Activated naive CD4-positive, alpha-beta T cell treated with anti-CD3 and anti-CD28 coated beads, Interleukin-2, amount 50 U/mL, for 72 hours (primary cell): ENCODE results near the gene FLYWCH1. TPM values are rescaled to one million over a fixed set of nuclear protein-coding genes. Genes with fewer than 3 reads are reported as not detected.
"Not testable (repeated sequence)": the region's sequence is repeated elsewhere in the genome, so short reads cannot be mapped to it uniquely, and the experiment has no call there.

ENCODE experiments used
- ATAC-seq, 2 donors: fragments of 150-1000 bp; cut with Tn5 transposase; 2 replicates each; pipeline ENCODE4 v1.10.0; 2021; ENCODE audit warnings: mild to moderate bottlenecking in 2 of 2, moderate library complexity in 2 of 2
- DNase-seq, 2 donors: peaks; one replicate each; pipeline ENCODE4 v3.0.0; 2021 to 2022; ENCODE audit warnings: low spot score in 2 of 2
- H3K27ac Mint-ChIP-seq, 2 donors: one replicate each; pipeline ENCODE4 v1.8.0; 2022; ENCODE audit warnings: mild to moderate bottlenecking in 2 of 2, mixed read lengths in 2 of 2
- H3K36me3 Mint-ChIP-seq, 2 donors: one replicate each; pipeline ENCODE4 v1.8.0; 2022; ENCODE audit warnings: mixed read lengths in 2 of 2
- H3K9me3 Mint-ChIP-seq, 2 donors: one replicate each; pipeline ENCODE4 v1.8.0; 2022; ENCODE audit warnings: mixed read lengths in 2 of 2
- total RNA-seq, 2 donors: library from RNA; stranded (reverse); gene quantifications; one replicate each; pipeline ENCODE4 v1.2.3, GENCODE V29; 2022

Gene FLYWCH1
- total RNA-seq, 2 donors from 2014 or later: 28.8 to 55.4 TPM

DNA sequence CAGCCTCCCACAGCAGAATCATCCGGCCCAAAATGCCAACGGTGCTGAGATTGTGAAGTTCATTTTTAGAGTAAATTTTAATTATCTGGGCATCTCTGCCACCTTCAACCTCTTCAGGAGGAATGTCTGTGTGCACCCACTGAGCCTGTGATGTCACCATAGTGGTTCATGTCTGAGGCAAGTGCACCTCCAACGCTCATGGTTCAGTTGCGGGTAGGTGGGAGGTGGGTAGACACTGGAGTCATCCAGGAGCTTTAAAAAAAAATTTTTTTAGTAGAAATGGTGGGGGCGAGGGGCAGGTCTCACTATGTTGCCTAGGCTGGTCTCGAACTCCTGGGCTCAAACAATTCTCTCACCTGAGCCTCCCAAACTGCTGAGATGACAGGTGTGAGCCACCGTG, 1.9 kb downstream of the FLYWCH1 start:
- ATAC-seq (no peak), DNase-seq (no peak)
- Mint-ChIP-seq H3K9me3 (no peaks in the 10 kb centered on the region), H3K27ac (no peak overlapping the region), H3K36me3 (peaks cover 9 to 13% of the 10 kb centered on the region in 2 donors)

- no peak for DNase-seq
- no peak for ATAC-seq
- Mint-ChIP-seq H3K9me3 (no peaks in the 10 kb centered on the region), H3K27ac (peak overlapping the region in 1 of 2 donors; percentile 78), H3K36me3 (peaks cover 9 to 13% of the 10 kb centered on the region in 2 donors)
These were observed 2.5 kb downstream of the FLYWCH1 start for GRCh38 chr16:2914233-2914632.

DNA sequence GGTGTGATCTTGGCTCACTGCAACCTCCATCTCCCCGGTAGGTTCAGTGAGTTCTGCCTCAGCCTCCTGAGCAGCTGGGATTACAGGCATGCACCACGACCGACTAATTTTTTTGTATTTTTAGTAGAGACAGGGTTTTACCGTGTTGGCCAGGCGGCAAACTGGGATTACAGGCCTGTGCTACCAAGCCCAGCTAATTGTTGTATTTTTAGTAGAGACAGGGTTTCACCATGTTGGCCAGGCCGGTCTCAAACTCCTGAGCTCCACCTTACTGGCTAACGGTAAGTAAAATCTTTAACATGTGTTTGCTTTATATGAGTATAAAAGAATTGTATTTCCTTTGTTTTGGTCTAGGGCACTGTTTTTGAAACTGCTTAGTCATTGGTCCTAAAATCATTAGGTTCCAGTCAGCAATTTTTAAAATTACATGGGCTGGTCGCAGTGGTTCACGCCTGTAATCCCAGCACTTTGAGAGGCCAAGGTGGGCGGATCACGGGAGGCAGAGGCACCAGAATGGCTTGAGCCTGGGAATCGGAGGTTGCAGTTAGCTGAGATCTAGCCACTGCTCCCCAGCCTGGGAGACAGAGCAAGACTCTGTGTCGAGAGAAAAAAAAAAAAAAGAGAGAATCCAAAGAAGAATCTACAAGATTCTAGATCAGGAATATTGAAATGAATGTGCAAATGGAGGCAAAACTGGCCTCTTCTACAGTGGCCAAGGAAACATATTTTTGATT, 3.6 kb downstream of the FLYWCH1 start:
- DNase-seq (no peak), ATAC-seq (no peak)
- no peaks in the 10 kb centered on the region for H3K9me3 Mint-ChIP-seq
- H3K36me3 Mint-ChIP-seq: peaks cover 13 to 15% of the 10 kb centered on the region in 2 donors
- H3K27ac Mint-ChIP-seq: peak overlapping the region; percentile 57 to 62

DNA sequence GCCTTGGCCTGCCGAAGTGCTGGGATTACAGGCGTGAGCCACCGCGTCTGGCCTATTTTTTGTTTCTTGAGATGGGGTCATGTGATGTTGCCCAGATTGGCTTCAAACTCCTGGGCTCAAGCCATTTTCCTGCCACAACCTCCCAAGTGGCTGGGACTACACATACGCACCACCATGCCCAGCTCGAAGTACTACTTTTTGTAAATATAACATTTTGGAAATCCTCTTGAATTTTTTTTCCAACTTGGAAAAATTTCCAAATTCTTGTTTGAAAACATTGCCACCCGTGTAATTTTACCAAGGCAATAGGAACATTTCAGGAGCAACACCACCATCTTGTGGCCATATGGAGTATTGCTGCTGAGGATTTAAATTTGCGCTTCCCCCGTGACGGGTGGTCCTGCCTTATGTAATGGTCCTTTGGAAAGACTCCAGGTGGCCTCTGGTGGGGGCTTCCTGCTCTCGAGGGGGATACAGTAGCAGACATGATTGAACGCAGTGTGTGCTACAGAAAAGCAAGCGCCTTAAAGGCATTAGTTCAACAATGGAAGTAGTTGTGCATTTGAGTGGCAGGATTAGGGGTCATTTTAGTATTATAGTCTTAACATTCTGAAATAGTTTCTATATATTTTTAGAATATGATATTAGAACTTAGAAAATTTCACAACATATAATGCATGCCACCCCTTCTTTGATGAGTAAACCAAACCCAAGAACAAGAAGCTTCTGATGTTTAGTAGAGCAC, 8.0 kb downstream of the FLYWCH1 start:
- H3K36me3 Mint-ChIP-seq: peaks cover 0 to 6% of the 10 kb centered on the region in 2 donors
- ATAC-seq: peak; percentile 51 to 53
- H3K9me3 Mint-ChIP-seq: no peaks in the 10 kb centered on the region
- DNase-seq: peak in 1 of 2 donors; percentile 70
- H3K27ac Mint-ChIP-seq: peak overlapping the region in 1 of 2 donors; percentile 60

DNA sequence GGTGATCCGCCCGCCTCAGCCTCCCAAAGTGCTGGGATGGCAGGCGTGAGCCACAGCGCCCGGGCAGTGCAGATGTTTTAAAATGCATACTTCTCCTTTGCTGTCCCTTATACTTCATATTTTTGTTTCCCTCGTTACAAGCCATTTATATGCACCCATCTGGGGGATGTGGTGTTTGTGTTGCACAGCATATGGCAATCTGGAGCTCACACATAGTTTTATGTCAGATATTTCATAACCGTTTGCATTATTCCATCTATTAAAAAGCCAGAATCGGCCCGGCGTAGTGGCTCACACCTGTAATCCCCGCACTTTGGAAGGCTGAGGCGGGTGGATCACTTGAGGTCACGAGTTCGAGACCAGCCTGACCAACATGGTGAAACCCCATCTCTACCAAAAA, 11.8 kb downstream of the FLYWCH1 start:
- Mint-ChIP-seq H3K36me3 (peaks cover 0 to 6% of the 10 kb centered on the region in 2 donors), H3K9me3 (no peaks in the 10 kb centered on the region), H3K27ac (no peak overlapping the region)
- ATAC-seq: no peak
- DNase-seq: no peak

DNA sequence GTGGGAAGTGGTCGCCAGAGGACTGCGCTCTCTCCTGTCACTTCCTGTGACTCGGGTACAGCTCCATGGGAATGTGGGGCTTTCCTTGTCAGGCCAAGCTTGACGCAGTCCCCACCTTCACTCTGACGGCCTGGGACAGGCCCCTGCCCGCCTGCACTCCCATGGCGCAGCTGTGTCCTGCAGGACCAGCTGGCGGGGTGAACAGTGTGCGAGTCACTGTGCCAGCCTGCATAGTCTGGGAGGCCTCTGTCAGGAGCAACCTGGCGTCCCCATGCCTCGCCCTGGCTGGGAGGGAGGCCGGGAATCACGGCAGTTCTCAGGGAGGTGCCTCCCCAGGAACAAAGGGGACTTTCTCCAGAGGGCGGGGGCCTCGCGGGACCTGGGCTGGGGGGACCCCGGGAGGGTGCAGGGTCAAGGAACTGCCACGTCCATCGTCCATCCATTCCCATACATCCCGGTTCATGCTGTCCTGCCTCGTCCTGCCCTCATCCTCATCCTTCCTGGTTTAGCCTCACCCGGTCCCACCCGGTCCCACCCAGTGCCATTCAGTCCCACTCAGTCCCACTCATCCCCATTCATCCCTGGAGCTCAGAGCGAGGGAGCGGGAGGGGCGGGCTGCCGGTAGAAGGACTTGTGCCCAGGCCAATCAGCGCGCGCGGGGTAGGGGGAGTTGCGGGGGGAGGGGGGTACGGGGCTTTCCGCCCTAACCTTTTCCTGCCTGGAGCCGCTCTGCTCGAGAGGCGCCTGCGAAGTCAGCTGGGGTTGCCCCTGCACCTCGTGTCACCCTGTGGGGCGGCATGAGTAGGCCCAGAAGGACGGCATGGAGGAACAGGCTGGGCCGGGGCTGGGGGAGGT, 13.4 kb downstream of the FLYWCH1 start:
- H3K9me3 Mint-ChIP-seq: no peaks in the 10 kb centered on the region
- no peak for DNase-seq
- H3K27ac Mint-ChIP-seq: no peak overlapping the region
- ATAC-seq: no peak
- H3K36me3 Mint-ChIP-seq: no peaks in the 10 kb centered on the region

GRCh38 chr16:2925951-2926649, 14.4 kb downstream of the FLYWCH1 start:
- Mint-ChIP-seq H3K36me3 (no peaks in the 10 kb centered on the region), H3K27ac (no peak overlapping the region), H3K9me3 (no peaks in the 10 kb centered on the region)
- DNase-seq: no peak
- ATAC-seq: no peak

GRCh38 chr16:2926650-2926999, 14.9 kb downstream of the FLYWCH1 start:
- DNase-seq: no peak
- no peaks in the 10 kb centered on the region for H3K36me3 Mint-ChIP-seq
- no peak for ATAC-seq
- no peak overlapping the region for H3K27ac Mint-ChIP-seq
- H3K9me3 Mint-ChIP-seq: no peaks in the 10 kb centered on the region

GRCh38 chr16:2927010-2927646, 15.4 kb downstream of the FLYWCH1 start:
- Mint-ChIP-seq H3K27ac (peak overlapping the region in 1 of 2 donors; percentile 12), H3K36me3 (no peaks in the 10 kb centered on the region), H3K9me3 (no peaks in the 10 kb centered on the region)
- peak; percentile 99 for ATAC-seq
- peak; percentile 82 to 89 for DNase-seq

- not testable (repeated sequence) for H3K36me3 Mint-ChIP-seq, H3K27ac Mint-ChIP-seq, H3K9me3 Mint-ChIP-seq, DNase-seq, ATAC-seq
These were observed 16.4 kb downstream of the FLYWCH1 start for GRCh38 chr16:2928151-2928550.

DNA sequence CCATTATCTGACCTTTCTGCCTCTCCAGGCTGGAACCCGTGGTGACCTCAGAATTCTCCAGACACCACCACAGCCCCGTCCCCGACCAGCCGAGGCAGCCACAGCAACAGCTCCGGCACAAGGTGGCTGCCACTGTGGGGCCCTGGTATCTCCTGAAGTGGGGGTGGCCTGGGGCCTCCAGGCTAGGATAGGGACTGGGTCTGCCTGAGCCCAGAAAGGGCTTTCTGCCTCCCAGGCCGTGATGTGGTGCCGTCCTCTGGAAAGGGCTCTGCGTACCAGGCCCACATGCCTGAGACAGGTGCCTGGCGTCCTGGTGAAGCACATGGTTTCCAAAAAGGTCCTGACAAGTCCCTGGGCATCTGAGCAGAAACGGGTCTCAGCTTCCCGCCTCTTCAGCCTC, 17.1 kb downstream of the FLYWCH1 start:
- H3K27ac Mint-ChIP-seq: no peak overlapping the region
- DNase-seq: no peak
- ATAC-seq: no peak
- H3K9me3 Mint-ChIP-seq: no peaks in the 10 kb centered on the region
- H3K36me3 Mint-ChIP-seq: no peaks in the 10 kb centered on the region

GRCh38 chr16:2929693-2930092, 18.0 kb downstream of the FLYWCH1 start:
- no peak for DNase-seq
- H3K27ac Mint-ChIP-seq: no peak overlapping the region
- ATAC-seq: no peak
- H3K36me3 Mint-ChIP-seq: no peaks in the 10 kb centered on the region
- H3K9me3 Mint-ChIP-seq: no peaks in the 10 kb centered on the region

DNA sequence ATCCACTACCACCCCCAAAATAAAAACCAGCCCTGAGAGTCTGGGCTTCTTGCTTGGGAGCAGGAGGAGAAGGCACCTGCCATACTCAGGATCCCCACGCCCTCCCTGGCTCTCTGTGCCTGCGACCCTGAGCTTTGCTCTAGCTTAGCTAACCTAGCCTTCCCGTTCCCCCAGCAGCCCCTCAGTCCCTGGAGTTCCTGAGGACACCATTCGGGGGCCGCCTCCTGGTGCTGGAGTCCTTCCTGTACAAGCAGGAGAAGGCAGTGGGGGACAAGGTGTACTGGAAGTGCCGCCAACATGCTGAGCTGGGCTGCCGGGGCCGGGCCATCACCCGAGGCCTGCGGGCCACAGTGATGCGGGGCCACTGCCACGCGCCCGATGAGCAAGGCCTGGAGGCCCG, 18.5 kb downstream of the FLYWCH1 start:
- ATAC-seq (no peak), DNase-seq (no peak)
- Mint-ChIP-seq H3K9me3 (no peaks in the 10 kb centered on the region), H3K36me3 (no peaks in the 10 kb centered on the region), H3K27ac (no peak overlapping the region)

GRCh38 chr16:2931231-2931914, 19.6 kb downstream of the FLYWCH1 start:
- H3K9me3 Mint-ChIP-seq, DNase-seq, H3K27ac Mint-ChIP-seq, ATAC-seq, H3K36me3 Mint-ChIP-seq: not testable (repeated sequence)

DNA sequence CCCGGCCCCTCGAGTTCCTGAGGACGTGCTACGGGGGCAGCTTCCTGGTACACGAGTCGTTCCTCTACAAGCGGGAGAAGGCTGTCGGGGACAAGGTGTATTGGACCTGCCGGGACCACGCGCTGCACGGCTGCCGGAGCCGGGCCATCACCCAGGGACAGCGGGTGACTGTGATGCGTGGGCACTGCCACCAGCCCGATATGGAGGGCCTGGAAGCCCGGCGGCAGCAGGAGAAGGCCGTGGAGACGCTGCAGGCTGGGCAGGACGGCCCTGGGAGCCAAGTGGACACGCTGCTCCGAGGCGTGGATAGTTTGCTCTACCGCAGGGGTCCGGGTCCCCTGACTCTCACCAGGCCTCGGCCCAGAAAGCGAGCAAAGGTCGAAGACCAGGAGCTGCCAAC, 21.4 kb downstream of the FLYWCH1 start:
- H3K27ac Mint-ChIP-seq: no peak overlapping the region
- H3K9me3 Mint-ChIP-seq: no peaks in the 10 kb centered on the region
- DNase-seq: no peak
- no peak for ATAC-seq
- H3K36me3 Mint-ChIP-seq: no peaks in the 10 kb centered on the region

GRCh38 chr16:2933701-2934100, 22.0 kb downstream of the FLYWCH1 start:
- no peaks in the 10 kb centered on the region for H3K9me3 Mint-ChIP-seq
- DNase-seq: no peak
- H3K27ac Mint-ChIP-seq: peak overlapping the region in 1 of 2 donors; percentile 53
- no peaks in the 10 kb centered on the region for H3K36me3 Mint-ChIP-seq
- no peak for ATAC-seq
